NCI-H146 treated with DMSO at 0.1 percent for 48 hours (cell line): Measurements from ENCODE around the gene CTCFL.
"Not testable (repeated sequence)": the region's sequence is repeated elsewhere in the genome, so short reads cannot be mapped to it uniquely, and the experiment has no call there.

ENCODE experiments used
- DNase-seq: peaks from one replicate; lab custom pipeline; 2025; ENCODE audit not compliant: unreplicated experiment; lab: John Stamatoyannopoulos, UW

The CTCFL gene

DNA sequence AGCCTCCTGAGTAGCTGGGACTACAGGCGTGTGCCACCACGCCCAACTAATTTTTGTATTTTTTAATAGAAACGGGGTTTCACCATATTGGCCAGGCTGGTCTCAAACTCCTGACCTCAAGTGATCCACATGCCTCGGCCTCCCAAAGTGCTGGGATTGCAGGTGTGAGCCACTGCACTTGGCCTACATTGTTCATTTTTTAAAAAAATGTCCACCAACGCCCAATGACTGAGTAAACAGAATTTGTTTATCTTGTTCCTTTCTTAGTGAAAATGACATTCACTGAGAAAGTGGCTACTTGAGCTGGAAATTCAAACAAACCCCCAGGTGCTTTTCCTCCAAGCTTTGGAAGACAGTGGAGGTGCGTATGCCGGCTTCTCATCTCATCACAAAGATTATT, 13.2 kb downstream of the CTCFL start:
- not testable (repeated sequence) for DNase-seq

DNA sequence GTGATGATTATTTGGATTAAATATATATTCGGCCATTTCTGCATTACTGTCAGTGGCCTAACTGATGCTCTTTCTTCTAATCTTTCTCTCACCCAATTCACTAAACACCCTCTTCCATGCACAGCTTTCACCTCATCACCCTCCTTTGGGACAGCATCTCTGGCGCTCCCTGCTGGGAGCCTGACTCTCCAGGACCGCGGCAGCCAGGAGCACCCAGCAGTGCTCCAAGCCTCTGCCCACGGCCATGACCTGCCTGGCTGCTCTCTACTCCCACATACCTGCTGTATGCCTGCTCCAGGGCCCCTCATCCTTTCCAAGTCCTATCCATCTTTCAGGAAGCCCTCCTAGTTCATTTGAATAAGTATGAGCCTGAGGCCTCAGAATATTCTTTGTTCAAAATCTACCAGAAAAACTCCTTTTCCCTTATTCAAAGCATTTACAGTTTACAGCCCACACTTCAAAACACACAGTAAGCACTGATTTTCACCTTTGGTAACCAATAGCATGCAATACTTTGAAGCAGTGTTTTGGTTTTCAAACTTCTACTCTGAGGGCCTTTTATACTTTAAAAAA, 15.2 kb downstream of the CTCFL start:
- no peak for DNase-seq

DNA sequence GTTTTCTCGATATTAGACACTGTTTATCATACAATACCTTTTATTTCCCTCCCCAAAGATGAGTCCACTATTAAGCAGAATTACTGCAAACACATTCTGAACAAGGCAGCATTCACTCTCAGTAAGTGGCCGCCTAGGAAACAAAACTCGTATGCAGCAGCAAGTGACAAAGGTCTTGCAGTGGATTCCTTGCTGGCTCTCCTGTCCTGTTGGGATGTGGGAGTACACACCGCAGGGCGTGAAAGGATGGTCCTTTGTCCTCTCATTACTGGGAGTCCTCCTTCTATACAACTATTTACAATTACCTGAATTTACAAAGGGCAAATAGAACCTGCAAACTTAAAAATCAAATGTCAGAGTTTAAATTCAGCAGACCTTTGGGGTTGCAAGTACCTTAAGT, 16.1 kb downstream of the CTCFL start:
- DNase-seq: no peak

DNA sequence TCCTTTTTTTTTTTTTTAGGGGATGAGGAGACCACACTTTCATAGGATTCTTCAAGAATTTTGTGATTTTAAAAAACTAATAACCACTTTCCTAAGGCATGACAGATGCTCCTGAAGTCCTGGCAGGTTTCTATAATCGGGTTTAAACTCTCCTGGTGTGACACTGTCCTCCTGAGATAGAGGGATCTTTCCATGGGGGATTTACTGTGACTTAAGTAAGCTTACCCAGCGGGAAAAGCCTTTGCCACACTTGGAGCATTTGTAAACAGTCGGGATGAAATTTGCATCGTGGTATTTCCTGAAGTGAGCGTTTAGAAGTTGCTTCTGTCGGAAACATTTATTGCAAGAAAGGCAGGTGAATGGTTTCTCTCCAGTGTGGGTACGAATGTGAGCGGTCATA, 16.6 kb downstream of the CTCFL start:
- DNase-seq: no peak

DNA sequence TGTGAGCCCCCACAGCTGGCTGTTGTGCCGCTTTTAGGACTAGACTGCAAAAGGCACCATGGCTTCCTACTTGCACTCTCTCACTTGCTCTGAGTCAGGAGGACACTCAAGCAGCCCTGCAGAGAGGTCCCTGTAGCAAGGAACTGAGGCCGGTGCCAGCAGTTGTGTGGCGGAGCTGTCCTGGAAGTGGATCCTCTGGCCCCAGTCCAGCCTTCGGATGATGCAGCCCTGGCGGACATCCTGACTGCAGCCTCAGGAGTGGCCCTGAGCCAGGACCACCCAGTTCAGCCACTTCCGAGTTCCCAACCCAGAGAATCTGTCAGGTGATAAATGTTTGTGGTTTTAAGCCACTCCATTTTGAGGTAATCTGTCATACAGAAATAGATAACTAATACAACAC, 17.5 kb downstream of the CTCFL start:
- no peak for DNase-seq

DNA sequence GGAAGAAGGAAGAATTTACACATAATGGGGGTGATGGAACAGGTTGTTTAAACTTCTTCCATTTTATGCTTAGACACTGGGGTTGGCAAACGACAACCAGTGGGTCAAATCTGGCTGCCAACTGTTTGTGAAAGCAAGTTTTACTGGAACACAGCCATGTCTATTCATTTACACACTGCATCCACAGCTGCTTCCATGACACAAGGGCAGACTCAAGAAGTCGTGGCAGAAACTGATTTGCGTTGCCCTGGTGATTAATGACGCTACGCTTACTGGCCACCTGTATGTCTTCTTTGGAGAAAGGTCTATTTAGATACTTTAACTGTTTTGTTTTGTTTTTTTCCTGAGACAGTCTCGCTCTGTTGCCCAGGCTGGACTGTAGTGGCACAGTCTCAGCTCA, 19.0 kb downstream of the CTCFL start:
- peak; percentile 26 for DNase-seq

DNA sequence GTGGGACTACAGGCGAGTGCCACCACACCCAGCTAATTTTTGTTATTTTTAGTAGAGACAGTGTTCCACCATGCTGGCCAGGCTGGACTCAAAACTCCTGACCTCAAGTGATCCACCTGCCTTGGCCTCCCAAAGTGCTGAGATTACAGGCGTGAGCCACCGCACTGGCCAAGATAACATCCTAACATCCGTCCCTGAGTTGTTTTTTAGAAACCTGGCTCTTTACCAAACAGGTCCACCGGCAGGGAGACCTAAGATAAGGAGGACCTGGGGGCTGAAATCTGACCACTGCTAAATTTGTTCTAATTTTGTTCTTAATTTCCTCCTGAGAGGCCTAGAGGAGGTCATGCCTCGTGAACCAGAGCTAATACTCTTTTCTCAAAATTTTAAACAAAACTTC, 20.5 kb downstream of the CTCFL start:
- no peak for DNase-seq

DNA sequence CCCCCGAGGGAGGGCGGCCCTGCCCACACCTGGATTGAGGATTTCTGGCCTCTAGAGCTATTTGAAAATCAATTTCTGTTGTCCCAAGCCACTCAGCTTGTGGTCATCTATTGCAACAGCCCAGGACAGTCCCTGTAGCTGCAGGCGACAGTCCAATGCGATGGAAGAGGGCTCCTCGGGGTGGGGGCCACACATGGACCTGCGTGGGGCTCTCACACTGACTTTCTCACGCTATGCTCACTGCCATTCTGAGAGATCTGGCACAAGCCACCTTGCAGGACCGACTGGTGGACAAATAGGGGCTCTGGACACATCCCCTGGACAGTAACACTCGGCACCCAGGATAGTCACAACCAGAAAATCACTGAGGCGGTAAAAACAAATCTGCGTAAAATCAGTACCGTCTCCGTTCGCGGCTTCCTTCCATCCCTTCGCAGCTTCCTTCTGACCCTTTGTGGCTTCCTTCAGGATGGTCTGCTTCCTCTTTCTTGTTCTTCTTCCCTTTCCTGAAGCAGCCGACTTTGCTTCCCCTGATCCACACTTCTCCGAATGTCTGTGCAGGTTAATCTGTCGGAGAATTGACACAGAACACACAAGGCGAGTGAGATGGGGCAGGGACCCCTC, 21.8 kb downstream of the CTCFL start:
- no peak for DNase-seq

DNA sequence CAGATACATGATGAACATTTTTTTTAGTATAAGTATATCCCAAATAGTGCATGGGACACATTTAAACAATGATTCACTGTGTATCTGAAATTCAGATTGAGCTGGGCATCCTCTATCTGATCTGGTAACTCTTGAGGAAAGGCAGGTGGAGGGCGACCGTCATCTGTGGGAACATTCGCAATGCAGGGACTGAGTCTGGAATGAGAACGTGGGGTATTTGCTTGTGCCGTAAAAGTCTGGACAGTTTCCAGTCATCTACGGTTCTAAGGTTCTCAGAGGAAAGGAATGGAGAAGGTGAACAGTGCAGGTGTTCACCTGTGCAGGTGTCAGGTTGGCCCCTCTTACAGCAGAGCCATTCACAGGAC, 22.6 kb downstream of the CTCFL start:
- no peak for DNase-seq

DNA sequence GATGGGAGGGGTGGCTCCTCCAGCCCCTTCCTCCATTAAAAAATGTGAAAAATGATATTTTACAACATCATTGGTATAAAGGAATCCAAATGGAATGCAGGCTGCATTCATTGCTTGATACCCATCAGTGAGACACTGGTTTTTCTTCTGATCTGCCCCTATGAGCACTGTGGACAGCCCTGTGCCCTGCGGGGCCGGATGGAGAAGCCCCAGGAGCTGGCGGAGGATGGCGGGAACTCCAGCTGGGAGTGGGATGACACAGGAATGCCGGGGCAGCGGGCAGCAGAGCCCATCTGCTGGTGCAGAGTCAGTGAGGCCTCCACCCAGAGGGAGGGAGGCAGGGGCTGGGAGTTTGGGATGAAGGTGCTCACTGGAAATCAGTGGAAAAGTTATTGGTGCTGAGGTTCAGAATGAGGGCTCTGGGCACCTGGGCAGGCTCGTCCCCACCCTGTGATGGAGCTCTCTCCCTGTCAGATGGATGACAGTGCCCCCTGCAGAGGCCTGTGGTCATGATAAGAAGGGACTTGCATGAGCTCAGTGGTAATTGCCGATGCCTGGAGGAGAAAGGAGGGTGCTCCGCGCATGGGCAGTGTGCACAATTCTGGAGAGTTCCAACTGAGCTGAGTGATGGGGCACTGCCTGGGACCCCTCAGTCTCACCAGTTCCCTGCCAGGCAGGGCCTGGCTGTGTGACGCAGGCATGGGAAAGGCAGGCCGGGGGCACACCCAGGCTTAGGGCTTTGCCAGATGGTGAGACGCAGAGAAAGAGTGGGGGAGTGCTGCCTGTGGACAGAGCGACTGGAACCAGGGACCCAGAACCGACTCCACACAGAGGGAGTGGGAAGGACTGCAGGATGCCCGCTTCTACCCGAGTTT, 23.2 kb downstream of the CTCFL start:
- DNase-seq: peak; percentile 63

DNA sequence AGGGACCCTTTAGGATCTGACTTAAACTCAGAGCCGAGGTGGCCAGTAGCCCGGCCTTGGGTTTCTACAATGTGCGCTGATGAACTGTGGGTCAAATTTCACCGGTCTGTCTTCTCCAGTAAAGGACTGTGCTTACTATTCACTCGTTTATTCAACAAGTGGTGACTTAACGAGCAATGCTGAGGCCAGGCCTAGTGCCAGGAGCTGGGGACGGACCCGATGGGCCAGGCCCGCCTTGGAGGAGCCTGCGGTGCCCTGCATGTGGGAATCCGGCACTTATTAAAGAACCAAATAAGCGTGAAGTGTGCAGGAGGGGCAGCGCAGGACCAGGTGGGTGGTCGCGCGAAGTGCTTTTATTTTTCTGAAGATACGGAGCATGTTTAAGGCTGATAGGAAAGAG, 24.0 kb downstream of the CTCFL start:
- DNase-seq: no peak

DNA sequence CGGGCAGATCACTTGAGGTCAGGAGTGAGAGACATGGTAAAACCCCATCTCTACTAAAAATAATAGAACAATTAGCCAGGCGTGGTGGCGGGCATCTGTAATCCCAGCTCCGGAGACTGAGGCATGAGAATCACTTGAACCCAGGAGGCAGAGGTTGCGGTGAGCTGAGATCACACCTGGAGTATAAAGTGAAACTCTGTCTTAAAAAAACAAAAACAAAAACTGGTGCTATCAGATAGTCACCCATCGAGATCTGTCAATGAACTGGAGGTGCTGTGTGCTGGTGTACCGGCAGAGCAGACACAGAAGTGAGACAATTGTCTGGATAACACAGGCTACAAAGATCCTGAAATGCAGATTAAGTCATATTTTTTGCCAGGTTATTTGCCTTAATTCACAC, 24.7 kb downstream of the CTCFL start:
- no peak for DNase-seq

DNA sequence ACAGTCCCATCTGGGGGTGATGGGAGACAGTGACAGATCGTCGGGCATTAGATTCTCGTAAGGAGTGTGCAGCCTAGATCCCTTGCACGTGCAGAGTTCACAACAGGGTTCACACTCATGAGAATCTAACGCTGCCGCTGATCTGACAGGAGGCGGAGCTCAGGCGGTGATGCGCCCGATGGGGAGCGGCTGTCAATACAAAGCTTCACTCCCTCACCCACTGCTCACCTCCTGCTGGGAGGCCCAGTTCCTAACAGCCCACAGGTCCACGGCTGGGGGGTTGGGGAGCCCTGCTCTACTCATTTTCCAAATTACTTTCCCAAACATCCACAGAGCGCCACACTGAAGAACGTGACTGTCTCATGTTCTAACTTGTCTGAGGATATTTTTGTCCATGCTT, 25.3 kb downstream of the CTCFL start:
- DNase-seq: peak; percentile 41

DNA sequence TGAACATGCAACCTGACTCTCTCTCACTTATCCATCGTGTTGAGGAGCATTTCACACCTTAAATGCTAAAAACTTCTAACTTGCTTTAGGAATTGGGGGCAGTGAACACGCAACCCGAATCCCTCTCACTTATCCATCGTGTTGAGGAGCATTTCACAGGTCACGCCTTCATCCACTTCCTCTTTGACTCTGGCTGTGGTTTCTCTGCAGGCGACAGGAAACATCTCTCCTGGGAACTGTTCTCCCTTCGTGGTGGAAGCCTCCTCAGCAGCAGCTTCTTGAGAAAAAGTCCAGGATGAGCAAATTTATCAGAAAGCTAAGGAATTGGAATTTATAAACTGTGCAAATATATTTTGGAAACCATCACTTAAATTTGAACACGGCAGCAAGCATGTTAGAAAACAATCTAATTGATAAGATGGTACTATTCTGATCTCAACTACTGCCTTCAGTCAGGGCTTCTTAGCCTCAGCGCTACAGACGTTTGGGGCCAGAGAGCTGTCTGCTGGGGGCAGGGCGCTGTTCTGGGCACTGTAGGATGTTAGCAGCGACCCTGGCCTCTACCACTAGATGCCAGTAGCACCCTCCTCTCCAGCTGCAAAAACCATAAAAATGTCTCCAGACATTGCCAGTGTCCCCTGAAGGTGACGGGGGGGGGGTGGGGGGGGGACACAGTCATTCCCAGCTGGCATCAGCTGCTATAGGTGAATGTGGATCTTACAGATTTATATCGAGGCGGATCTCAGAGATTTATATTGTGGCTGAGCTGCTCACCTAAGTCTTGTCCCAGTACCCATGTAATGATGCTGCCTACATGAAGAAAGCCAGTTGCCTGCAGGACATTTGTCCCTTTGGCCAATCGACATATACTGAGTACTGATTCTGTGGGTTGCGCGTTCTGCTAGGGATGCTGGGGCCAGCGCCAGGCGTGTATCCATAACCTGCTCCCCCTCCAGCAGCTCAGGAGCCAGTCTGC, 26.2 kb downstream of the CTCFL start:
- DNase-seq: no peak

DNA sequence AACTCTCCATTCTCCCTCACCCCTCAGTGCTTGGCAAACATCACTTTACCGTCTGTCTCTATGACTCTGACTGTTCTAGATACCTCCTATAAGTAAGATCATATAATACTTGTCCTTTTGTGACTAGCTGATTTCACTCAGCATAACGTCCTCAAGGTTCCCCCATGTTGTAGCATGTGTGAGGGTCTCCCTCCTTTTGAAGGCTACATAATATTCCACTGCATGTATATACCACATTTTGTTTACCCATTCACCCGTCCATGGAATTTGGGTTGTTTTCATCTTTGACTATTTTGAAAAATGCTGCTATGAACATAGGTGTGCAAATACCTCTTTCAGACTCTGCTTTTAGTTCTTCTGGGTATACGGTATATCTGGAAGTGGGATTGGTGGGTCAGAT, 28.3 kb downstream of the CTCFL start:
- DNase-seq: no peak

DNA sequence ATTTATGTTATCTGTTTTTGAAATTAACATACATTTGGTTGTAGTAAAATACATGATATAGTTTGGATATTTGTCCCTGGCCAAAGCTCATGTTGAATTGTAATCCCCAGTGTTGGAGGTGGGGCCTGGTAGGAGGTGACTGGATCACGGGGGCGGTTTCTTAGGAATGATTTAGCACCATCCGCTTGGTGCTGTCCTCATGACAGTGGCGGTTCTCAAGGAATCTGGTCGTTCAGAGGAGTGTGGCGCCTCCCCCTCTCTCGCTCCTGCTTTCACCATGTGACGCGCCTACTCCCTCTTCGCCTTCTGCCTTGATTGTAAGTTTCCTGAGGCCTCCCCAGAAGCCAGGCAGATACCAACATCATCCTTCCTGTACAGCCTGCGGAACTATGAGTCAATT, 29.0 kb downstream of the CTCFL start:
- DNase-seq: no peak

DNA sequence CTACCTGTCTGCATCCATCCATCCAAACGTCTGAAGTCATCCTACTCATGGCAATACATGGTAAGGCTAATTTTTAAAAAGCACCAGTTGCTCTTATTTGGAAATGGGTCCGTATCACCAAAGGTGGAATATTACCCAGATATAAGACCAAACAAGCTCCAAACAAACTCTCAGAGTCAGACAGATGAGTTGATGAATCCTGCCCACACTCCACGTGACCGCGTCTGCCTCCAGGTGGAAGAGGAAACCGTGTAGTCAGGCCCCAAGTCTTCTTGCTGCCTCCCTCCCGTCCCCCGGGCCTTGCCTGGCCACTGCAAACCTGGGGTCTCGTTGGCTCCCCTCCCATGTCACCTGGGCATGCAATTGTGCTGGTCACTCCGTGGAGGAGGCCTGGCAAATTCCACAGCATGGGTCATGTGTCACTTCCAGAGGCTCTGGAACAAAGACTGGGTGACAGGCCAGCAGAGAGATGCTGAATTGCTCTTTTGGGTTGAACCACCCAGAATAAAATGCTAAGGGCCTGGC, 31.8 kb downstream of the CTCFL start:
- no peak for DNase-seq

DNA sequence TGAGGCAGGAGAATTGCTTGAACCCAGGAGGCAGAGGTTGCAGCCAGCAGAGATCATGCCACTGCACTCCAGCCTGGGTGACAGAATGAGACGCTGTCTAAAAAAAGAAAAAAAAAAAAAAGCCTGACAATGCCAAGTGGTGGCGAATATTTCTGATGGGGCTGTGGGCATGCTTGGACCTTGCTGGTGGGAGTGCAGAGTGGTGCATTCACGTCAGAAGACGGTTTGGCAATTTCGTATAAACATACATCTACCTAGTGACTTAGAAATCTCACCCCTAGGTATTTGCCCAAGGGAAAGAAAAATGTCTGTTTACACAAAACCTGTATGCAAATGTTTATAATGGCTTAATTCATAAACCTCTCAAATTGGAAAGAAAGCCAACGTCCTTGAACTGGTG, 33.6 kb downstream of the CTCFL start:
- no peak for DNase-seq

DNA sequence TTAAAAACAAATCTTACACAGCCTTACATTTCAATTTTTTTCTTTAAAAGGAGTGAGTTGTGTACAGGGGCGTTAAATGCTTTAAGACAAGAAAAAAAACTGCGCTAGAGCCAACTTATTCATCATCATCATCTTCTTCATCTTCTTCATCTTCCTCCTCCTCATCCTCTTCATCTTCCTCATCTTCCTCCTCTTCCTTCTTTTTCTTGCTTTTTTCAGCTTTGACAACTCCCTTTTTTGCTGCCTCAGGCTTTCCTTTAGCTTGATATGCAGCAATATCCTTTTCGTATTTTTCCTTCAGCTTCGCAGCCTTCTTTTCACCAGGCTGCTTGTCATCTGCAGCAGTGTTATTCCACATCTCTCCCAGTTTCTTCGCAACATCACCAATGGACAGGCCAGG, 36.7 kb downstream of the CTCFL start:
- DNase-seq: not testable (repeated sequence)

DNA sequence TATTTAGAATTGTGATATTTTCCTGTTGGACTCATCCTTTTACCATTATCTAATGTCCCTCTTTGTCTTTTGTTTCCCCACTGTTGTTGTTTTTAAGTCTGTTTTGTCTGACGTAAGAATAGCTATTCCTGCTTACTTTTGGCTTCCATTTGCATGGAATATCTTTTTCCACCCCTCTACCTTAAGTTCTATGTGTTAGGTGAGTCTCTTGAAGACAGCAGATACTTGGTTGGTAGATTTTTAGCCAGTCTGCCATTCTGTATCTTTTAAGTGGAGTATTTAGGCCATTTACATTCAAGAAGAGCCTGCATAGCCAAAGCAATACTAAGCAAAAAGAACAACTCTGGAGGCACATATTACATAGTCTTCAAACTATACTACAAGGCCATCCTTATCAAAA, 39.2 kb downstream of the CTCFL start:
- DNase-seq: no peak

DNA sequence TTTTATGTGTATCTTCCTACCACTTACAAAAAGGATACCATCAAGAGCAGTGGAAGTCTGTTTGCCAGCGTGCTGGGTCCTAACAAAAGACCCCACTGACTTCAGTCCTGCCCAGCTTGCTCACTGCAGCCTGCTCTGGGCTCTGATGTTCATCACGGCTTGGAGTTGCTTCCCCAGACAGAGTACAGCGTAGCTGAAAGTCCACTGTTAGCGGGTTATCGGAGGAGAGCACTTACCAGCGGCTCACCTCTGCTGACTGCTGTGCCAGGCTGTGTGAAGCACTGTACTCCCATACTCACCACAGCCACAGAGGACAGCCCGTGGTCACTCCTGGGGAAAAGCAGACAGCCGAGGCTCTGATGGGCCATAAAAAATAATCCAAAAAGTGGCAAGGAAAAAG, 40.2 kb downstream of the CTCFL start:
- no peak for DNase-seq
